Endothelial cell of umbilical vein (primary cell): ENCODE data around the gene MYRIP. TPM values are rescaled to one million over a fixed set of nuclear protein-coding genes. Genes with fewer than 3 reads are reported as not detected.

ENCODE experiments used
- BruUV-seq: library from RNA; stranded (reverse); fragments of 400-500 nt; replicated peaks from 2 replicates; lab custom pipeline; 2021; lab: Mats Ljungman, UMichigan
- CTCF ChIA-PET: fragments of 300-600, 350-600 bp; sonication (Branson Sonifier 250); formaldehyde crosslinking; loops from one replicate; lab custom pipeline; 2021; ENCODE audit warnings: antibody characterized with exemption, inconsistent platforms; lab: Charles Lee
- POLR2A ChIA-PET: fragments of 300-600, 350-600 bp; sonication (Branson Sonifier 250); formaldehyde crosslinking; loops from one replicate; lab custom pipeline; 2021; ENCODE audit warnings: antibody characterized with exemption, inconsistent platforms; lab: Charles Lee
- DNase-seq: peaks from one replicate; pipeline ENCODE4 v3.0.0-alpha.2; 2011; ENCODE audit warnings: low read depth, low spot score
- FAIRE-seq: peaks from 2 replicates; lab custom pipeline; 2011; peaks lifted over from hg19 to GRCh38; lab: Jason Lieb, UNC
- H2AFZ ChIP-seq: 2 replicates; pipeline ENCODE4 v1.6.0; 2012; ENCODE audit warnings: low read depth, low read length, control low read depth, inconsistent platforms
- H3K27ac ChIP-seq: 2 replicates; pipeline ENCODE4 v1.5.1; 2011; ENCODE audit warnings: low read depth, mild to moderate bottlenecking, control low read depth, low read length, moderate library complexity; ENCODE audit not compliant: insufficient read depth
- H3K27me3 ChIP-seq, 2 experiments: 2 replicates each; pipeline versions ENCODE4 v1.6.0 to v1.6.1; 2011; ENCODE audit warnings: low read length in 2 of 2, mixed read lengths in 1 of 2; ENCODE audit not compliant: control insufficient read depth in 2 of 2, insufficient read depth in 2 of 2
- H3K36me3 ChIP-seq, 2 experiments: 2 replicates in 1 of 2; 3 replicates in 1 of 2; pipeline ENCODE4 v1.5.1; 2011; ENCODE audit warnings: low read length in 2 of 2, mild to moderate bottlenecking in 1 of 2, moderate library complexity in 1 of 2; ENCODE audit not compliant: control insufficient read depth in 2 of 2, insufficient read depth in 2 of 2; ENCODE audit errors: extremely low read depth in 1 of 2
- H3K4me1 ChIP-seq: 3 replicates; pipeline ENCODE4 v1.5.1; 2011; ENCODE audit warnings: mild to moderate bottlenecking, low read length; ENCODE audit not compliant: control insufficient read depth, insufficient read depth; ENCODE audit errors: extremely low read depth
- H3K4me2 ChIP-seq: 2 replicates; pipeline ENCODE4 v1.6.1; 2011; ENCODE audit warnings: low read length, control low read depth, mixed read lengths; ENCODE audit not compliant: insufficient read depth
- H3K4me3 ChIP-seq, 3 experiments: fragments of 200-600 bp in 1 of 3; sonication (generic), shearing (Covaris generic) in 1 of 3; replicated peaks in 1 of 3; 2 replicates each; pipeline ENCODE4 v1.5.1; 2011 to 2016; ENCODE audit warnings: control low read depth in 3 of 3, low read length in 3 of 3, mild to moderate bottlenecking in 2 of 3, inconsistent platforms in 1 of 3, low read depth in 1 of 3, moderate library complexity in 1 of 3; ENCODE audit not compliant: insufficient read depth in 1 of 3
- H3K79me2 ChIP-seq: 2 replicates; pipeline ENCODE4 v1.6.0; 2012; ENCODE audit warnings: low read length, inconsistent platforms; ENCODE audit not compliant: control insufficient read depth, insufficient read depth
- H3K9ac ChIP-seq: replicated peaks from 2 replicates; pipeline ENCODE3; 2011; ENCODE audit warnings: low read length, control low read depth; ENCODE audit not compliant: insufficient read depth; ENCODE audit errors: extremely low read depth
- H3K9me1 ChIP-seq: replicated peaks from 3 replicates; pipeline ENCODE4 v1.6.0; 2011; ENCODE audit warnings: mild to moderate bottlenecking, low read length; ENCODE audit not compliant: control insufficient read depth, insufficient read depth; ENCODE audit errors: extremely low read depth
- H3K9me3 ChIP-seq: replicated peaks from 2 replicates; pipeline ENCODE4 v1.5.1; 2012; ENCODE audit warnings: low read length, inconsistent platforms; ENCODE audit not compliant: control insufficient read depth, insufficient read depth
- H4K20me1 ChIP-seq: replicated peaks from 2 replicates; pipeline ENCODE3; 2011; ENCODE audit warnings: mild to moderate bottlenecking, low read length; ENCODE audit not compliant: control insufficient read depth, insufficient read depth; ENCODE audit errors: extremely low read depth
- EZH2 ChIP-seq: IDR thresholded peaks from 2 replicates; pipeline ENCODE4 v1.6.1; 2012; ENCODE audit warnings: borderline replicate concordance, low read depth, mild to moderate bottlenecking, moderate library complexity, low read length, inconsistent platforms; ENCODE audit not compliant: severe bottlenecking
- FOS ChIP-seq: IDR thresholded peaks from 2 replicates; pipeline ENCODE4 v1.6.1; 2011; ENCODE audit warnings: mild to moderate bottlenecking, low read length, moderate library complexity, borderline replicate concordance; ENCODE audit not compliant: insufficient read depth
- GATA2 ChIP-seq: IDR thresholded peaks from 2 replicates; pipeline ENCODE4 v1.7.0; 2011; ENCODE audit warnings: low read depth, mild to moderate bottlenecking, moderate library complexity, mixed read lengths, low read length; ENCODE audit not compliant: insufficient read length, insufficient read depth
- JUN ChIP-seq: IDR thresholded peaks from 2 replicates; pipeline ENCODE4 v1.6.1; 2011; ENCODE audit warnings: borderline replicate concordance, low read depth; ENCODE audit not compliant: insufficient read length, insufficient read depth
- MYC ChIP-seq: IDR thresholded peaks from one replicate; pipeline ENCODE4 v1.6.1; 2011; ENCODE audit warnings: mild to moderate bottlenecking, low read depth, low read length
- POLR2A ChIP-seq: IDR thresholded peaks from 2 replicates; pipeline ENCODE4 v1.6.1; 2012; ENCODE audit warnings: low read depth, mild to moderate bottlenecking, control low read depth, low read length
- POLR2AphosphoS5 ChIP-seq: IDR thresholded peaks from 2 replicates; pipeline ENCODE4 v1.6.1; 2012; ENCODE audit warnings: low read depth, mild to moderate bottlenecking, control low read depth, low read length, moderate library complexity; ENCODE audit not compliant: insufficient read depth
- dilution Hi-C: fragments of 300-500 bp; cut with MboI; formaldehyde crosslinking; loops from one replicate; pipeline ENCODE4 v1.15.0; 2019; ENCODE audit warnings: low sequenced_read_pairs; ENCODE audit not compliant: extremely low pct_ligation_motif_present
- intact Hi-C: fragments of 100-400 bp; cut with micrococcal nuclease; formaldehyde crosslinking; loops from one replicate; pipeline ENCODE4 v1.10.0; 2022
- polyA plus RNA-seq, 4 experiments: library from polyadenylated mRNA; depleted of rRNA in 3 of 4; stranded (reverse) in 3 of 4; unstranded in 1 of 4; fragments of >200 nt; gene quantifications; 2 replicates each; pipeline versions ENCODE4 v1.2.1 to v1.2.3, GENCODE V29; 2011 to 2012; ENCODE audit warnings: missing spikeins in 1 of 4
- total RNA-seq: library from RNA; stranded (reverse); gene quantifications from 2 replicates; pipeline ENCODE4 v1.2.3, GENCODE V29; 2021
- TF ChIP-seq, protein P1 (sequence below): IDR thresholded peaks from 2 replicates; pipeline ENCODE4 v1.6.1; 2011; ENCODE audit not compliant: insufficient read depth, insufficient read length
- TF ChIP-seq, protein P2 (sequence below), 2 donors: IDR thresholded peaks; 1 replicate in 1 of 2; 2 replicates in 1 of 2; pipeline ENCODE4 v1.5.1; 2011; ENCODE audit warnings: low read length in 2 of 2, mild to moderate bottlenecking in 2 of 2, moderate library complexity in 2 of 2, control low read depth in 1 of 2, inconsistent platforms in 1 of 2, low read depth in 1 of 2; ENCODE audit not compliant: insufficient read depth in 1 of 2; ENCODE audit errors: extremely low read depth in 1 of 2

MYRIP gene
- total and polyA plus RNA-seq, 2 donors (not counting 3 experiments of a cell fraction or from before 2014, with no cell fraction given) = 6.7 to 11.9 TPM

DNA sequence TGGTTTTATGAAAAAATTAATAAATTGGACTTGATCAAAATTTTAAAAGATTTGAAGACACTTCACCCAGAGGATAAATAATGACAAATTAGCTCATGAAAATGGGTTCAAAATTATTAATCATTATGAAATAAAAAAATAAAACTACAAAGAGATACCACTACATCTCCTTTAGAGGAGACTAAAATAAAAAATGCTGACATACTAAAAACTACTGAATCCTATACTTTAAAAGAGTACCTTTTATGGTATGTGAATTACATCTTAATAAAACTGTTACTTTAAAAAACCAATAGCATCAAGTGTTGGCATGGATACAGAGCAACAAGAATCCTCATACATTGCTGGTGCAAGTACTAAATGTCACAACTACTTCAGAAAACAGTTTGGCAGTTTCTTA is 46.0 kb upstream of the MYRIP start:
- Histone ChIP-seq H3K4me1 (peaks cover 3% of the 10 kb centered on the region), H2AFZ (no peak overlapping the region), H3K4me3 (no peak overlapping the region), H3K27me3 (no peaks in the 10 kb centered on the region), H3K9me3 (no peaks in the 10 kb centered on the region), H3K79me2 (no peaks in the 10 kb centered on the region), H3K4me2 (no peak overlapping the region), H3K9me1 (no peaks in the 10 kb centered on the region), H3K27ac (no peak overlapping the region), H3K9ac (no peak overlapping the region), H4K20me1 (no peaks in the 10 kb centered on the region), H3K36me3 (no peaks in the 10 kb centered on the region)
- dilution Hi-C loops = no loop called here
- TF ChIP-seq EZH2 (no peak), MYC (no peak), GATA2 (no peak), POLR2A (no peak), POLR2AphosphoS5 (no peak), JUN (no peak), FOS (no peak)
- TF ChIP-seq, protein P1, sequence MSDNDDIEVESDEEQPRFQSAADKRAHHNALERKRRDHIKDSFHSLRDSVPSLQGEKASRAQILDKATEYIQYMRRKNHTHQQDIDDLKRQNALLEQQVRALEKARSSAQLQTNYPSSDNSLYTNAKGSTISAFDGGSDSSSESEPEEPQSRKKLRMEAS = no peak
- TF ChIP-seq, protein P2, sequence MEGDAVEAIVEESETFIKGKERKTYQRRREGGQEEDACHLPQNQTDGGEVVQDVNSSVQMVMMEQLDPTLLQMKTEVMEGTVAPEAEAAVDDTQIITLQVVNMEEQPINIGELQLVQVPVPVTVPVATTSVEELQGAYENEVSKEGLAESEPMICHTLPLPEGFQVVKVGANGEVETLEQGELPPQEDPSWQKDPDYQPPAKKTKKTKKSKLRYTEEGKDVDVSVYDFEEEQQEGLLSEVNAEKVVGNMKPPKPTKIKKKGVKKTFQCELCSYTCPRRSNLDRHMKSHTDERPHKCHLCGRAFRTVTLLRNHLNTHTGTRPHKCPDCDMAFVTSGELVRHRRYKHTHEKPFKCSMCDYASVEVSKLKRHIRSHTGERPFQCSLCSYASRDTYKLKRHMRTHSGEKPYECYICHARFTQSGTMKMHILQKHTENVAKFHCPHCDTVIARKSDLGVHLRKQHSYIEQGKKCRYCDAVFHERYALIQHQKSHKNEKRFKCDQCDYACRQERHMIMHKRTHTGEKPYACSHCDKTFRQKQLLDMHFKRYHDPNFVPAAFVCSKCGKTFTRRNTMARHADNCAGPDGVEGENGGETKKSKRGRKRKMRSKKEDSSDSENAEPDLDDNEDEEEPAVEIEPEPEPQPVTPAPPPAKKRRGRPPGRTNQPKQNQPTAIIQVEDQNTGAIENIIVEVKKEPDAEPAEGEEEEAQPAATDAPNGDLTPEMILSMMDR (IDR thresholded peaks at IDR 0.05; ENCODE audit: extremely low read depth in 1 of 2, insufficient read depth in 1 of 2, low read depth in 1 of 2, low read length in 2 of 2) = no peak
- POLR2A ChIA-PET = no interaction called here
- FAIRE-seq (no peak), DNase-seq (no peak)
- BruUV-seq = no TSS peak
- CTCF ChIA-PET = interaction anchor here (1.0 kb wide), 1 partner anchor 16 kb away, joined by 4 read pairs; no protein-coding TSS in a partner anchor
- intact Hi-C loops = loop anchor here (1.0 kb wide), 1 partner anchor 377 kb away; no protein-coding TSS in a partner anchor
